22Rv1 (cell line): Measurements from ENCODE around the gene CST6.

Experiments
- CTCF ChIP-seq: fragments of 450-650 bp; IDR thresholded peaks from 2 replicates; pipeline ENCODE4 v1.5.1; 2017; ENCODE audit warnings: mild to moderate bottlenecking
- ZFX ChIP-seq: fragments of 450-650 bp; IDR thresholded peaks from 2 replicates; pipeline ENCODE4 v1.6.1; 2017; ENCODE audit warnings: antibody characterized with exemption, borderline replicate concordance

GRCh38 chr11:66020212-66020611, 8.4 kb downstream of the CST6 start:
- TF ChIP-seq CTCF (no peak), ZFX (no peak)
